Measurements from ENCODE around the gene CCDC187.

The CCDC187 gene

DNA sequence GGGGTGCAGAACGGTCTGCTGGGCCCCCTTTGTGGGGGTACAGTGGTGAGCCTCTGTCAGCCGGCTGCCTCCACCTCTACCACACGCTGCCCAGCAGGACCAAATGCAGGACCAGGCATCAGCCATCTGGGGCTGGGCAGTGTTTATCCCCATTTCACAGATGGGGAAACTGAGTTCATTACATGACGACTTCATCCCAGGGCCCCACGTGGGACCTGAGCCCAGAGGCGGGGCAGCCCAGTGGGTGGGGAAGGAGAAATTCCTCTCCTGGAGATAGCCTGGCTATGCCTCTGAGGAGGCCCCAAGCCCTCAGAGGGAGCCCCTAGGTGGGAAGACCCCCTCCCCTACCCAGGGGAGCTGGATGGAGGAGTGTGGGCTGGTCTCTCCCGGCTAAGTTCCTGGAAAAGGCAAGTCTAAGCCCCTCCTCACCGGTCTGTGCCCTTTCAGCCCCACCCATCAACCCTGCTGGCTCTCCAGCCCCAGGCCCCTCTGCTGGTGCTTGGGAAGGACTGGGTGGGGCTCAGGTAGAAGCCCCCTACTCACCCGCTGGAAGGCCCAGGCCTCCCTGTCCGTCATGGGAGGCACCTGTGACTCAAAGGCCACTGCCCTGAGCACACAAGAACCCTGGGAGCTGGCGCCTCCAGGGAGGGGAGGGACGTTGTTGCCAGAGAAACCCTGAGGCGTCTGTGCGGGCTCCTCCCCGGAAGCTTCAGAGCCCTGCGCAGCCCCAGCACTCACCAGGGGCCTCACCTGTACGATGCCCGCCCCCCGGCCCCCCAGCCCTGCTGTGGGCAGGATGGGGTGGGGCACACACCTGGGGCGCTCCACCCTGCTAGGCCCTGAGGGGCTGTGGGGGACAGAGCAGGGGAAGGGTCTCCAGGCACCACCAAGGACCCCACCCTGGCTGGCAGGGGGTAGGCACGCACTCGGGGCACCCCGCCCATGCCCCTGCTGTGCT lies 7.4 kb upstream of the CCDC187 start:
- no peak for DNase-seq

DNA sequence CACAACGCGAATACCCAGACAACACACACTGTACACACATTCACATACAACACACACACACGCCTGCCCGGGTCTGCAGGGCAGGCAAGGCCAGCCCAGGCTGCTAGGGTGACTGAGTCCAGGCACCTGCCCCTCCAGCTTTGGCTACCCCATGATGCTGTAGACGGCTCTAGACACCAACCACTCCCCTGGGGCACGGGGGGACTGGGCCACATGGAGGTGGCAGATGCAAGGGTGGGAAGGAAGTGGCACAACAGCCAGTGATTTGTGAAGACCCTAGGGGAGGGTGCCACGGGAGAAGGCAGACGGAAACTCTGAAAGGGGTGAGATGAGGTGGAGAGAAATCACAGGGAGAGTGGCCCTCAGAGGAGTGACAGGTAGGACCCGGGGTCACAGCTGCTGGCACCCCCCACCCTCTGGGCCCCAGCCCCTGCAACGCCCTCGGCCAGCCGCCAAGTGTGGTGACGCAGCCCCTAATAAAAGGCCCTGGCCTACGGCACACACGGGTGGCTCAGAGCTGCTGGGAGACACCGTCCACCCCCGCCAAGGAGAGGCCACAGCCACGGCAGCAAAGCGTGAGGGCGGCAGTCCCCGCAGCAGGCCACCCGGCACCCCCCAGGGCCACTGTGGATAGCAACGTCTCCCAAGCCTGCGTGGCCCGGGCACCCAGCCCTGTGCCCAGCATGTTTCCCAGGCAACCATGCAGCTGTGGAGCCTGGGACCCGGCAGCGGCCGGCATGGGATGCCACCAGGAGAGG lies 6.6 kb upstream of the CCDC187 start:
- no peak for DNase-seq

DNA sequence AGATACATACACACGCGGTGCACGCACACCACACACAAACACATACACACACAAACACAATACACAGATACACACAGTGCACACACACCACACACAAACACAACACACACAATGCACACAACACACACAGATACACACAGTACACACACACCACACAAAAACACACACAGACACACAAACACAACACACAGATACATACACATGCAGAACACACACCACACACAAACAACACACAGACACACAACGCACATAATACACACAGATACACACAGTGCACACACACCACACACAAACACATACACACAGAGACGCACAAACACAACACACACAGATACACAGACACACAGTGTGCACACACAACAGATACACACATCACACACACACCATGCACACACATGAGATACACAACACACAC lies 5.9 kb upstream of the CCDC187 start:
- DNase-seq, result no peak

DNA sequence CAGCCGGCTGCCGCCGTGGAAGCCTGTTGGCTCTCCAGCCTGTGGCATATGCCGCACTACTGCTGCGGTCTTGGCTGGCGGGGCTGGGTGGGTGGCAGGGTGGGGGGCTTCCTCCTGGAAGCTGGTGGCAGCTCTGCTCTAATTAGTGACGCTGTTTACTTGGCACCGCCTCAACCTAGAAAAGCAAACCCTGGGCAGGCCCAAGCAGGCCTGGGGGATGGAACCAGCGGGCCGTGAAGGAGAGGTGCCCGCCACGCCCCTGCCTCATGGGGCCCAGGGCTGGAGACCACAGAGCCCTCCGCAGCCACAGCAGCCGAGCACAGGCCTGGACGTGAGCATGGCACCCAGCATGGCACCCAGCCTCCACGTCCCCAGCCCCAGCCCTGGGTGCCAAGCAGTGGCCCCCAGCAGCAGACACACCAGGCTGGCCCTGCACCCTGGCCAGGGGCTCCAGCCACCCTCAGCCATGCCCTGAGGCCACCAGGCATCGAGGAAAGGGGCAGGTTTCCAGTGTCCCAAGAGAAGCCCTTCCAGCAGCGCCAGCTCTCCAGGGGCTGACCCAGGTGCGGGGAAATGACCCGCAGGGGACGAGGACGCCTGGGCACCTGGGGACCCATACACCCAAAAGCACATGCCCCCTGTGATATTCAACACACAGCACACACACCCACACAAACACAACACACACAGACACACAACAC lies 5.4 kb upstream of the CCDC187 start:
- no peak for DNase-seq

DNA sequence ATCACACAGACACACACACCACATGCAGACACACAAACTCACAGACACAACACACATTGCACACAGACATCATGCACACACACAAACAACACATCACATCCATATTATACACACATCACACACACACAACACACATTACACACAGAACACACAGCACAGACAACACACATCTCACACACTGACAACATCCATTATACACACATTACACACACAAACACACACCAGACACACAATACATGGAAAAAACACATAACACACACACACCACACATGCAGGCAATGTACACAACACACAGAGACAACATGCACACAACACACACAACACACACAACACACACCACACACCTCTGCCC lies 4.8 kb upstream of the CCDC187 start:
- DNase-seq, result no peak

DNA sequence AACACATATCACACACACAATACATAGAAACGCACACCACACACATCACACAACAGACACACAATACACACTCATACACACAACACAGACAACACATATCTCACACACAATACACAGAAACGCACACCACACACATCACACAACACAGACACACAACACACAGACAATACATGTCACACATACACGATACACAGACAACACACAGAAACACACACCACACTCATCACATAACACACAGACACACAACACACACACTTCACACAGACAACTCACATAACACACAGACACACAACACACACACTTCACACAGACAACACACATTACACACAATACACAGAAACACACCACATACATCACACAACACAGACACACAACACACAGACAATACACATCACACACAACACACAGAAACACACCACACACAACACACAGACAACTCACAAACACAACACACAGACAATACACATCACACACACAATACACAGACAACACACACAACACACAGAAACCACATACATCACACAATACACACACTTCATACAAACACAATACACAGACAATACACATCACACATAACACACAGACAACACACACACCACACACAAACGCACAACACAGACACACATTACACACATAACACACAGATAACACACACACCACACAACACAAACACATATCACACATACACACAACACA lies 4.3 kb upstream of the CCDC187 start:
- DNase-seq, result no peak

DNA sequence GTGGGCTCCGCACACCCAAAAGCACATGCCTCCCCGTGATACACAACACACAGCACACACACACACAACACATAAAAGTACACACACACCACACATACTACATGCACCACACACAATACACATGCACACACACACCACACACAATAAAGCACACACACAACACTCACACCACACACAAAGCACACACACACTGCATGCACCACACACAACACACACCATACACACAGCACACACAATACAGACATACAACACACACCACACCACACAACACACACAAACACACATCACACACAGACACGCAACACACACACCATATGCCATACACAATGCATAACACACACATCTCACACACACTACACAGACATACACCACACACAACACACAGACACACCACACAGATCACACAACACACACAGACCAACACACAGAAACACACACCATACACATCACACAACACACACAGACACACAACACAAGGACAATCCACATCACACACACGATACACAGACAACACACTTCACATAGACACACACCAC lies 3.4 kb upstream of the CCDC187 start:
- no peak for DNase-seq

DNA sequence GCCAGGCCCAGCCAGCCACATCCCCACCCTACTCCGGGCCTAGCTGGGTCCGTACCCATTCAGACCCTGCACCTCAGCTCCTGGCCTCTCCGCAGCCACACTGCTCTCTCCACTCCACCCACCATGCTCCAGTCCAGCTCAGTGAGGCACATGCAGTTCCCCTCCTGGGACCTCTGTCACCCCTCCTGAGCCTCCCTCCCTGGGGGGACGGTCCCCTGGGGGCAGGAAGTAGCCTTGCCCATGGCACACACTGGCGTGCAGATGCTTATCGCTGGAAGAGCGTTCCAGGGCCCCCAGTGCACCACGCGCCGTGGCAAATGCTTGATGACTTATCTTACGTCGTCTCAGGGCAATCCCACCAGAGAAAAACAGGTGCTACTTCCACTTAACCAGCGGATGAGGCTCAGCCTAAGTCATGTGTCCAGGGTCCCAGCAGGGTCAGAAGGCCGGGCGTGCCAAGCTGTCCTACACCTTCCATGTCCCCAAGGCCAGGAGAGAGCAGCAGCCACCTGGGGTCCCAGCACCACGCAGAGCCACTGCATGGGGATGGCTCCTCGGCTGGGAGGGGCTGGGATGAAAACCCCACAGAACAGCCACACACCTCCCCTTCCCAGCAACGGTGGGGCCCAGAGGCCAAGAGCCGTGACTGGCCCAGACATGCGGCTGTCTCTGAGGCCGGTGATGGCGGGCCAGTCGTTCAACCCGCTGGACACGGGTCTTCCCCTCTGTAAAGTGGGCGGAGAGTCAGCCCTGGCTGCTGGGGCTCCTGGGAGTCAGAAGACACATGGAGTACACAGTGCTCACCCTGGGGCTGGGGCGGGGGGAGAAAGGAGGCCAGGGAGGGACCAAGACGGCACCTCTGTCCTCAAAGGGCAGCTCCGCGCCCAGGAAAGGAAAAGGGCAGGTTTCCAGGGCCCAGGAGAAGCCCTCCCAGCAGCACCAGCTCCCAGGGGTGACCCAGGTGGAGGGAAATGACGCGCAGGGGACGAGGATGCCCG lies 2.6 kb upstream of the CCDC187 start:
- DNase-seq, result no peak

DNA sequence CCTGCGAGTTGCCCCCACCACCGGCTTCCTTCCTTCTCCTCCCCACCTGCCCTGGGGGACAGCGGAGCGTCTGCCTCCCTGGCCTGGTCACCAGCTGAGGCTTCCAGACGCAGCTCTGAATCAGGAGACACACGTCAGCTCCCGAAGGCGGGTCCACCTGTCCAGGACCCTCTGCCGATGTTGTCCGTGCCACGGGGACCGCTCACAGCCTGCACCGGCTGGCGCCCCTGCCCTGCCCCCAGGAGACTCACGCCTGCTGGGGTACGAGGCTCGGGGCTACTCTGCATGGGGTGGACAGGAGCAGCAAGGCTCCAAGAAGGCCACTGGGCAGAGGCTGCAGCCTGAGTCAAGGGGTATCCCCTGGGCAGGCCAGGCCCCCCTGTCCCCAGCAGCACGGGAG lies 1.9 kb upstream of the CCDC187 start:
- no peak for DNase-seq

DNA sequence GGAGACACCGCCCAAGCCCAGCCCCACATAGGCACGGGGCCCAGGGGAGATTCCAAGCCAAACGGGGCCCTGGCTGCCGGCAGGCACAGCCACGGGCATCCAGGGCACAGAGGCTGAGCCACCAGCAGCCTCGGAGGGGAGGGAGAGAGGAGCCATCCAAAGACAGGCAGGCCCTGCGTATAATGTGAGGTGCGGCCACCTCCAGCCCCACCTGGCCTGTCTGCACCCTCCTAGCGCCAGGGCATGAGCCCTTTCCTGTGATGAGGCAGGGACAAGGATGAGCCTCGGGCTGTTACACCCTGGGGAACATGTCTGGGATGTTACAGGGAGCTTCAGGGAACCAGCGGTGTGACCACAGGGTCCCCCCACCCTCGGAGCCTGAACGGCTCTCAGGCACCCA lies 1.1 kb upstream of the CCDC187 start:
- DNase-seq, result no peak

DNA sequence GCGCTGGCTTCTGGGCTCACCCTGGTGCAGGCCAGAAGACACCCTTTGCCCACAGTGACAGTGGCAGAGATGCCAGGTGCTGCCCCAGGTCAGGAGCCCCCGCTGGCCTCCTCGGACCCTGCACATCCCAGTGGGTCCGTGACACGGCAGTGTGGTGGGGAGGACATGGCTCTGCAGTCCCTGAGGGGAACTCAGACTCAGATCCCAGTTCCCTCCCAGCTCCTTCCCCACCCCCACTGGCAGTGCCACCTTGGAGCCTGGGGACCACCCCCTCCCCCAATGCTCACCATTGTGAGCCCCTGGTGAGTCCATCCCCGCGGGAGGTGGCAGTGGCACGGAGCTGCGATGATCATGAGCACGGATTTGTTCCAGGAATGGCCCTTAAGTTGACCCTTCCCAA lies 562 bp upstream of the CCDC187 start:
- no peak for DNase-seq

DNA sequence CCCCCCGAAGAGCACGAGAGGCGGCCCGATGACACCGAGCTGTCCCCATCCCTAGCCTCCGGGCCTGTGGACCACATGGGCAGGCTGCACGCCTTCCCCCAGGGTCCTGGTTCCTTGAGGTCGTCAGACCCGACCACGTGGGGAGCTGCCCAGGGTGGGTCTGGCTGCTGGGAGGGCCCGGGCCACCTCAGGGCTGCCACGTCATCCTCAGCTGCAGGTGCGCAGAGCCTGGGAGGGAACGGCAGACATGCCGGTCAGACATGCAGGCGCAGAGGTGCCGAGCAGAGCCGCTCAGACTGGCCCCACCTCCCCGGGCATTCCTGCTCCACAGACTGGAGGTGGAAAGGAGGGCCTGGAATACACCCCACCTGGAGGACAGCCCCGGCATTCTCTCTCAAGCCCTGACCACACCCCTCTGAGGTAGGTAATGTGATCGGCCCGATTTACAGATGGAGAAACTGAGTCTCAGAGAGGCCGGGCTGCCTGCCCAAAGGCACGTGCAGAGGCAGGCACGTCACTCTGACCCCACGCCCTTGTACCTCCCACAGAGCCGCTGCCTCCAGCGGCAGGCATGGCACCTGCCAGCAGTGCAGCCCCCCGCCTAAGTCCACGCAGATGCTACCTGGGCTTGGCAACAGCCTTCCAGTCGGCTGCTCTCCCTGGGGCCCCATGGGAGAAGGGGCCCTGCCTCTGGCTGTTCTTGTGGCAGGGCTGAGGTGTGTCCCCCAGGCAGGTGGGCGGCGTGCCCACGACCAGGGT lies 649 bp downstream of the CCDC187 start:
- no peak for DNase-seq

DNA sequence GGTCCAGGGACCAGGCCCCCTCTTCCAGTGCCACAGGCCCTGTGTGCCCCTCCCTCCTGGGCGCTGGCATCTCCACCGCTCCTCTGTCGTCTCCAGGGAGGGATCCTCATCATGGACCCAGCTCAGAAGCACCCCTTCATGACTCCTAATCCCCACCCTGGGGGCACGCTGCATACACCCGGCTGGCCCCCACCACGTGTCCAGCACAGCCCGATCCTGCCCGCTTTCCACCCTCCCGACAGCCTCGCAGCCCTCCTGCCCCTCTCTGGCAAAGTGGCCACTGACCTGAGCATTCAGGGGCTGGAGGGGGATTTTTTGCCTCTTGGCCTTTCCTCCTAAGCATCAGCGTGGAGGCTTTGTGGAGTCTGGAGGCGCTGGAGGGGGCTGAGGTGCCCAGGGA lies 1.4 kb downstream of the CCDC187 start:
- DNase-seq, result no peak

DNA sequence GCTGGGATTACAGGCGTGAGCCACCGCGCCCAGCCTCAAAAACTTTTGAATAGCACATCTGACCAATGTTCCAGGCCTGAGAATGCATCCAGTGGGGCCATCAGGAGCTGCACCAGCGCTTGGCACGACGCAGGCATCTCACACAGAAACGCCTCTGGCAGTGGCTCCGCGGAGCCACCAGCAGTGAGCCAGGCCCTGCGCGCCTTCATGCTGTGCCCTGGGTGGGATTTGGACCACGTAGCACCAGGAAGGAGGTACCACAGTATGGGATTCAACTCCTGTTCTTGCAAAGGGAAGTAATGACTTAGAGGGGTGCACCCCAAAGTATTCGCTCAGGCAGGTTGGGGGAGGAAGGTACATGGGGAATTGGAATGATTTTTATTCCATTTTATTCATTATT lies 3.0 kb downstream of the CCDC187 start:
- DNase-seq, result no peak

DNA sequence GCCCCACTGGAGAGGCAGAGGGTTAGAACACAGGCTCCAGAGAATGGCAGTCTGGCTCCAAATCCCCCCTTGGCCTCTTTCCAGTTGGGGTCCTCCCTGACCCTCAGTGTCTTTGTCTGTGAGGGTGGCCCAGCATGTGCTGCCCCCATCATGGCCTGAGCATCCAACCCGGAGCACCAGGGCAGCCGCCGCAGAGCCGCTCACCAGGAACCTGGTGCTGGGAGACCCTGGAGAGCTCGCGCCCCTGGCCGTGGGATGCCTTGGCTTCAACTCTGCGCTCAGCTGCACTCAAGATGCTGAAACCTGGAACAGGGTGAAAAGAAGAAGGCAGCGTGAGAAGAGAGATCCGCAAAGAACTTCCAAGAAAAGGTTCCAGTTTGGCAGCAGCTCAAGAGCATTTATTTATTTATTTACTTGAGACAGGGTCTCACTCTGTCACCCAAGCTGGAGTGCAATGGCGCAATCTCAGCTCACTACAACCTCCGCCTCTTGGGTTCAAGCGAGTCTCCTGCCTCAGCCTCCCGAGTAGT lies 3.8 kb downstream of the CCDC187 start:
- no peak for DNase-seq

DNA sequence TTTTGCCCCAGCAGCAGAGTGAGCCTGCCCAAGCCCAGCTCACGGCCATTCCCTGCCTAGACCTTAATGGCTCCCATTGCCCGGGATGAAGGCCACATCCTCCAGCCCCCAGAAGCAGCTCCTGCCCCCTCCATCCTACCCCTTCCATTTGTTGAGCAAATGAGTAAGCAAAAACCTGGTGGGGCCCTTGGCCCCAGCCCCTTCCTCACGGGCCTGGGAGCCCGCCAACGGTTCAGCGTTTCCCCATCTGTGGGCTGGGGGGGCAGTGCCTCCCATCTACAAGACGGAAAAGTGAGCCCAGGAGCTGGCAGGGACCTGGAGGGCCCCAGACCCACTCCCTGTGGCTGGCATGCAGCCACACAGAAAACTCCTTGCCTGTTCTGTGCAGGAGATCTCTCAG lies 4.4 kb downstream of the CCDC187 start:
- no peak for DNase-seq

DNA sequence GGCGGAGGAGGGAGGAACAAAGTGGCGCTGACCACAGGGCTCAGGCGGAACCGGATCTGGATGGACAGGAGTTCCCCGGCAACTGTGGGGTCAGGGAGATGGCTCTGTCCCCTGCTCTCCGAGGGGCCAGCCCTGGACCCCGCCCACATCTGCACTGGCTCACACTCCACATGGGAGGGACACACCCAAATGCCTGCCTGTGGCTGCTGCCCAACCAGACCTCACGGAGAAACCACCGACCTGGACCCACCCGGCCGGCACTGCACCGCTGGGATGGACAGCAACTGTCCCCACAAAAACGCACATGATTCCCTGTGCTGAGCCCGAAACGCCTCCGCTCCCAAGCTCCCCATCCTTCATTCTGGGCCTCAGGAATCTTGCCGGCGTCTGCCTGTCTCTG lies 4.8 kb downstream of the CCDC187 start:
- no peak for DNase-seq

DNA sequence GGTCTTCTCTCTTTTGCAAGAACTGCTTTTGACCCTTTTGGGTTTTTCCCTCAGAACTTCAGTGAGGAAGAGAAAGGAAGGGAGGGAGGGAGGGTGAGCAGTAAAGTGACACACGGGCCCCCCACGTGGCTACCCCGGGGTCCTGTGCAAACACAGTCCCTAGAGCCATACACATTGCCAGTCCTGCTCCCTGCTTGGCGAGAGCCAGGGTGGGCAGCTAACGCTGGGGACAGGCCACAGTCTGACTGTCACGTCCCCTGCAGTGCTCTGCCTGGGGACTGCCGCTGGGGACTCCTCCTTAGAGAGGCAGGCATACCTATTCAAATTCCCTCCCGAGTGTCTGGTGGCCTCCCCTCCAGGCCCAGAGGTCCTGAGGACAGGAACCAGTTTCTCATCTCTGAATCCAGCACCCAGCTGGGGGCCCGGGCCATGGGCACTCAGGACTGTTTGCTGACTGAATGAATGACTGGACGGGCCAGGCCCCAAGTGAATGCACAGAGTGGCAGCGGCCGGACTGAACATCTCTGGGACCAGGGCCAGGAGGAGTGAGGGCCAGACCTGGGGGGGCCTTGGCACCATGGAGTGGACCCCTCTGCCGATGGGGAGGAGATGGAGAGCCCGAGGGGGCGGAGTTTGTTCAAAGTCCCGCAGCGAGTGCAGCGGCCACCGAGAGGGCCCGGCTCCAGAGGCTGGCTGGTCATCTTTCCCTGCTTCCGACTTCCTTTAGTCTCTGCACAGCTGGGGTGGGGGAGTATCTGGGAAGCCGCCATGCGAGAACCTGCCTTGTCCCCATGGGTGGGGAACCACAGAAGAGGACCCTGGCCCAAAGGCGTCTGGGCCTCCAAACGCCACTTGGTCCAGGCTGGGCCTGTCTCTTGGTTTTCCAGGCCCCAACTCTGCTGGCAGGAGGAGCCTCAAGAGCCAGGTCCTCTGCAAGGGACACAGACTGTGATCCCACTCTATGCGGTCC lies 5.8 kb downstream of the CCDC187 start:
- DNase-seq, result no peak

DNA sequence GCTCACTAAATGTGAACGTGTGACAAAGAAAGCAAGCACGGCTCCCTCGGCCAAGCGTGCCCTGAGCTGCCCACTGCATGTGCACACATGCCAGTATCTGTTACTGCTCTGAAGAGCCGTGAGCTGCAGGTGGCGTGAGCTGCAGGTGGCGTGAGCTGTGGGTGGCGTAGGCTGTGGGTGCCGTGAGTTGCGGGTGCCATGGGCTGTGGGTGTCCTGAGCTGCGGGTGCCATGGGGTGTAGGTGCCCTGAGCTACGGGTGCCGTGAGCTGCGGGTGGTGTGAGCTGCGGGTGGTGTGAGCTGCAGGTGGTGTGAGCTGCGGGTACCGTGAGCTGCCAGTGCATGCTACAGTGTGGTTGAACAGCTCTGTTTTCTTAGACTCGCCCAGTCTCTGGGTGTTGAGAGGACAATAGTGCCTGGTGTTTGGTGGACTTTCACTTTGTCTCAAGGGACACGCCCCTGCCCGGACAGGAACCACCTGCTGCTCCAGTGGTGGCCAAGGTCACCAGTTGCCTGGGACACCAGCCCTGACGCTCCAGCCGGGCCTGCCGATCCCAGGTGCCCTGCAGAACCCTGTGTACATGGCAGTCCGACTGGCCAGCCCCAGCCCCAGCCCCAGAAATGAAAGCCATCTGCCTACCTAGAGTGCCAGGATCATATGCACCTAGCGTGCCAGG lies 6.7 kb downstream of the CCDC187 start:
- DNase-seq, result no peak

All from activated naive CD4-positive, alpha-beta T cell treated with Interleukin-2 at 50 U/mL for 16 hours (primary cell).